Left hindlimb (tissue), 1 donor: Measurements from ENCODE around the gene SPATA22.
"Not testable (repeated sequence)": the region's sequence is repeated elsewhere in the genome, so short reads cannot be mapped to it uniquely, and the experiment has no call there.

Source experiments
- DNase-seq: peaks from one replicate; pipeline ENCODE4 v3.0.0-alpha.2; 2018

Gene SPATA22

GRCh38 chr17:3471599-3471998 lies at the start of gene SPATA22:
TSS of gene SPATA22 (minus strand) at chr17:3471819. CDS start at chr17:3469325, 2,494 bp downstream.
- no peak for DNase-seq

GRCh38 chr17:3519472-3519871 lies 47.9 kb upstream of the SPATA22 start:
- not testable (repeated sequence) for DNase-seq

GRCh38 chr17:3514873-3515272 lies 43.3 kb upstream of the SPATA22 start:
- no peak for DNase-seq

GRCh38 chr17:3514167-3514566 lies 42.5 kb upstream of the SPATA22 start:
- DNase-seq: not testable (repeated sequence)

- DNase-seq: no peak
These were observed 41.9 kb upstream of the SPATA22 start for GRCh38 chr17:3513305-3514035.

- DNase-seq: peak; percentile 89
These were observed 41.0 kb upstream of the SPATA22 start for GRCh38 chr17:3512505-3513171.

- DNase-seq: peak; percentile 40
These were observed 40.4 kb upstream of the SPATA22 start for GRCh38 chr17:3511852-3512504.

GRCh38 chr17:3510090-3510489 lies 38.5 kb upstream of the SPATA22 start:
- no peak for DNase-seq

GRCh38 chr17:3507869-3508268 lies 36.2 kb upstream of the SPATA22 start:
- no peak for DNase-seq

GRCh38 chr17:3507071-3507470 lies 35.5 kb upstream of the SPATA22 start:
- no peak for DNase-seq

GRCh38 chr17:3506054-3506453 lies 34.4 kb upstream of the SPATA22 start:
- DNase-seq: no peak

- no peak for DNase-seq
These were observed 33.4 kb upstream of the SPATA22 start for GRCh38 chr17:3505008-3505407.

GRCh38 chr17:3503285-3503684 lies 31.7 kb upstream of the SPATA22 start:
- no peak for DNase-seq

- DNase-seq: no peak
These were observed 30.8 kb upstream of the SPATA22 start for GRCh38 chr17:3502466-3502865.

- DNase-seq: no peak
These were observed 29.7 kb upstream of the SPATA22 start for GRCh38 chr17:3501344-3501743.

- no peak for DNase-seq
These were observed 25.5 kb upstream of the SPATA22 start for GRCh38 chr17:3497101-3497500.

GRCh38 chr17:3485481-3486068 lies 14.0 kb upstream of the SPATA22 start:
- no peak for DNase-seq

- no peak for DNase-seq
These were observed 11.2 kb upstream of the SPATA22 start for GRCh38 chr17:3482852-3483251.

GRCh38 chr17:3479988-3480387 lies 8.4 kb upstream of the SPATA22 start:
- DNase-seq: no peak

- DNase-seq: no peak
These were observed 4.4 kb upstream of the SPATA22 start, which contains the start of gene ASPA for GRCh38 chr17:3475812-3476610. TSS of gene ASPA (plus strand) at chr17:3475997. CDS start at chr17:3476160, 163 bp downstream.

GRCh38 chr17:3475251-3475685 lies 3.6 kb upstream of the SPATA22 start:
- no peak for DNase-seq

GRCh38 chr17:3474212-3474611 lies 2.6 kb upstream of the SPATA22 start:
- no peak for DNase-seq

GRCh38 chr17:3472137-3472536 lies 518 bp upstream of the SPATA22 start:
- no peak for DNase-seq
